SW480 (cell line): ENCODE measurements around the gene CSNK1A1L.

Experiments used
- DNase-seq: peaks from one replicate; pipeline ENCODE4 v3.0.0-alpha.2; 2016; ENCODE audit warnings: low spot score

CSNK1A1L gene

DNA sequence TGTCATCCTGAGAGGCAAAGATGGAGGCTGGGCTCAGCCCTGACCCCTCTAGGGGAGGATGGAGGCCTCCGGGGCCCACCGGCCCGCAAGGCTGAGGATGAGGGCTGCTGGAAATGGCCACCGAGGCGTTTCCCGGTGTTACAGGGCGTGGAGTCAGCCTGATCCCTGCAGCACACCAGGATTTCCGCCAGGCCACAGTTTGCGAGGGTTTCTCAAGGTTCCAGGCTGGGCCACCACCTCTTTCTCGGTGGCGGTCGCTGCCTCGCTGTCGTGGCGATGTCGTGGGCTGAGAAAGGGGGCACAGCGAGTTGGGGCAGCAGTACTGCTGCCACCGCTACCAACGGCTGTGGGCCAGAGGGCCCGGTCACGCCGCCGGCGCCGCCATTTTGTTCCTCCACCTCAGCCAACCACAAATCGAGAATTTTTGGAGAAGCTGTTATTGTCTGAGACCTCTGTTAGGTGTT lies at the start of gene CSNK1A1L:
TSS of gene CSNK1A1L (minus strand) at position 414 of the 464 bp plus-strand sequence. CDS start at position 6, 408 bp downstream.
- DNase-seq, result no peak

DNA sequence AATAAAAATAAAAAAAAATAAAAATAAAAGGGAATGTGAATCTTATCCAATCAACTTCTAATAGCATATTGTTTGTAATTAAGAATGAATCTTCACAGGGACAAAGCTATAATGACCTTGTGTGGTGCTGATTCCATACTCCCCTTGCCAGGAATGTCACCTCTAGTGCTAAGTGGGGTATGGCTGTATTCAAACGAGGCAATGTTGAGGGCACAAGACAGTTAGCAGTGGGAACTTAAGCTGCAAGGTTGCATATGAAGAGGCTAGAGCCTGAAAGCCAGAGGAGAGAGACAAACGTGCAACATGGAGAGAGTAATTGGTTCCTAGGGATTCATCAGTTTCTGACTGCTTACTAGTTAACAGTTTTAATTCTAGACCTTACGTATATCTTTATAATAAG lies 43.9 kb upstream of the CSNK1A1L start:
- no peak for DNase-seq

DNA sequence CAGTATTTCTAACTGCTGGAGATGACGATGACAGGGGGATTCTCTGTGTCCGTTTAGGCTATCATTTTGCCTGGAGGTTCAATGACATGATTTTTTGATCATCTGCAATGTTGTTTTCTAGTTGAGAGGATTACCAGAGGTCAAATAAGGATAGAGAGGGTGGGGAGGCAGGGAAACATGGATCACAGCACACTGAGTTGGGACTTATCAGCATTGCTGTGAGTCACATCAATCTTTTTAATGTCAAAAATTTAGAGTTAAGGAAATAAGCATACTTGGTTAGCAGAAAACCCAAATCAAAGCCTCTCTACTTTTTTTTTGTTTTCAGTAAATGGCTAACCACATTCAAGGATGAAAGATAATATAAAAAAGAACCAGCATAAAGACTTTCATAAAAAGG lies 43.0 kb upstream of the CSNK1A1L start:
- no peak for DNase-seq

DNA sequence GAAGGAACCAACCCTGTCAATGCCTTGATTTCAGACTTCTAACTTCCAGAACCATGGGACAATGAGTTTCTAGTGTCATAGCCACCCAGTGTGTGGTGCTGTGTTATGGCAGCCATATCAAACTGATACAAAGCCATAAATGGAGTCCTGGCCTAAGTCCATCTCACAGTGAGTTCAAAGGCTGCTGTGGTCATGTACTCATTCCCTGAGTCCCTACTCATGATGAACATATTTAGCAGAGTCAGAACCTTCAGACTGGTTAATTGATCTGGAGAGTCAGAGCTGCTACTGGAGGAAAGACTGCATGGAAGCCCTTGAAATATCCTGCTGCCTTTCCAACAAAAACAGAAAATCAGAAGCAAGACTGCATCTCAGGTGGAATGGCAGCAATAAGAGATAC lies 39.2 kb upstream of the CSNK1A1L start:
- no peak for DNase-seq

DNA sequence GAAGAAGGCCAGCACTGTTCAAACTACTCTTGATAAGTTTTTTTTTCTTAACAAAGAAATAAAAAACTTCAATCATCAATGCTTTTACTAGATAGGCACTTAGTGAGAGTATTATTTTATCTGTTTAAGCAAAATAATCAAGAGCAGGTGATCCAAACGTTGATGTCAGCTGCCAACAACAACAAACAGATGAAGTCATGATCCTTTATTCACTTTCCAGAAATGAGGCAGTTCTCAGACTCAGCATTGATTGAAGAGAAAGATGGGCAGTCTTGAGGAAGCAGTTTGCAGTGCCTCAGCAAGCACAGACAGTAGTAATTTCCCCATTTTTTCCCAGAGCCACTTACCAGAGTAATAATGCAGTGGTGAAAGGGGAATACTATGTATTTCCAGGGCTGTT lies 38.4 kb upstream of the CSNK1A1L start:
- no peak for DNase-seq

DNA sequence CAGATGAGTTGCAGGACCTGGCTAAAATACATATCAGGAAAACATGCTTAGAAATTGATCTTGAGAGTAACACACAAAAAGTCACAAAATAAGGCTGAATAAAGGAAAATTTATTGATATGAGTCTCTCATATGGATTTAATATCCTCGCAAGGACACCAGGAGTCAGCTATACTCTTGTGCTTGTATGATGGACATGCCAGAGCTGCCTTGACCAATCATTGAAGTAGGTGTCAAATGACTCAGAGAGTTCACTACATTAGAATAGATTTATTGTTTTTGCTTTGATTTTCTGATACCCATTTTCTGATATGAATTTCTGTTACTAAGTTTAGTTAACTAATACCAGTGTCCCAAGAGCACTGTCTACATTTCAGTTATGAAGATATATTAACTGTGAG lies 37.4 kb upstream of the CSNK1A1L start:
- no peak for DNase-seq

DNA sequence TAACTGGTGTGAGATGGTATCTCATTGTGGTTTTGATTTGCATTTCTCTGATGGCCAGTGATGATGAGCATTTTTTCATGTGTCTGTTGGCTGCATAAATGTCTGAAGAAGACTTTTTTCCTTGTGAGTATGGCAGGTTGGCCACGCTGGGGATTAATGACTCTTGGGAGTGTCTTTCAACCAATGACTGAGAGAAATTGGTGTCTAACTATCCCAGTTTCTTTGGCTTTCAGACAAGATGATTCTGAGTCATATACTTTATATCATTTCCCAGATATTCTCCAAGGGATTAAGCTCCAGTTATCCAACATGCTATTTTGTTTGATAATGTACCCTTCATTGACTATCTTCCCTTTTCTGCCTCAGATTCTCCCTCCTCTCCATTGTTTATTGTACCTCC lies 35.5 kb upstream of the CSNK1A1L start:
- no peak for DNase-seq

DNA sequence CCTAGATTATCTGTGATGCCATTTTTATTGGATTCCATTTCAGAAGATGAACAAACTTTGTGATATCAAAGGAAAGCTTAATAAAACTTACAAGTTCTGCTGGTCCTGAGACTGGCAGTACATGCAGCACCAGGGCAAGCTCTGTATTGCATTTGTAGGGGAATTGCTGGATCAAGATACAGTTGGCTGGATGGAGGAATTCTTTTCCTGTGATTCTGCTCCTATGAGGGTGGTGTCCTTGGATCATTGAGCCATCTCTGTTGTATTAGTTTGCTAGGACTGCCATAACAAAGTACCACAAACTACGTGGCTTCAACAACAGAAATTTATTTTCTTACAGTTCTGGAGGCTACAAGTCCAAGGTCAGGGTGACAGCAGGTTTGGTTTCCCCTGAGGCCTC lies 33.9 kb upstream of the CSNK1A1L start:
- DNase-seq, result no peak

DNA sequence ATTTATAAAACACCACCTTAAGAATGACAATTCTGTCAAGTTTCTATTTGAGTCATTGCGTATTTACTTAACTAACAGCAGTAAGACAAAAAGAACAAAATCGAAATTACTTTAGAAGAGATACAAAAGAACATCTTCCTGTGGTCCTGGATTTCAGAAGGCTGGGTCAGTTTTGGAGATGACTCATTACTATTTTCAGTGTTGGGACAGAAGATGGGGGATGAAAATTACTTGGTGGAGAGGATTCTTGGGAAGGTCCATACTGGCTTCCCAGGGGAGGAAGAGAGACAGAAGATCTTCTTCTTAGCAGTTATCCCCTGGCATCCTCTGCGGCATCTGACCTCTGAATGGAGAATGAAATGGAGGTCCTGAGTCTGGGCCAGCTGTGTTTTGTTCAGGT lies 33.5 kb upstream of the CSNK1A1L start:
- DNase-seq, result no peak

DNA sequence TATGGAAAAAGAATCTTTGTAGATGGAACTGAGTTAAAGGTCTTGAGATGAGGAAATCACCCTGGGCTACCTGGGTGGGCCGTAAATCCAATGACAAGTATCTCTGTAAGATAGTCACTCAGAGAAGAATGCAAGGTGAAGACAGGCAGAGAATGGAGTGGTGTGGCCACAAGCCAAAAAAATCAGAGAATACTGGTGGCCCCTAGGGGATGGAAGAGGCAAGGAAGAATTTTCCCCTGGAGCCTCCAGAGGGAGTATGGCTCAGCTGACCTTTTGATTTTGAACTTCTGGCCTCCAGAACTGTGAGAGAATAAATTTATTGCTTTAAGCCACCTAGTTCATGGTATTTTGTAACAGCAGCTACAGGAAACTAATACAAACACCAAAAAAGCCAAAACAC lies 32.7 kb upstream of the CSNK1A1L start:
- DNase-seq, result no peak

DNA sequence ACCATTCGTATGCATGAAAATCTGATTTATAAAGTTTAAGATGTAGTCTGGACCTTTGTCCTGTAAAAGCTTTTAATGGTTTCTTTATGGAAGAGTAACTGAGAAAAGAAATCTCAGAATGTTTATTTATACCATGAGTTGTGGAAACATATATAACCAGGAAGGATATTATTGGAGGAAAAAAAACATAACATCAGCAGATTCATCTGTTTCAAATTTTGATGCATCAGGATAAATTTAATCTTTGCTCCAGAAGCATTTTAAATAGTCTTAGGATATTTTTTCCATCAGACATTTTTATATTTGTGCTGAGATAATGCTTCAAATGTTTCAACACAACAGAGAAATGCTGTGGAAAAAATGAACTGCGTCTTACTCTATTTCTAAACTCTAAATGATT lies 31.2 kb upstream of the CSNK1A1L start:
- DNase-seq, result no peak

DNA sequence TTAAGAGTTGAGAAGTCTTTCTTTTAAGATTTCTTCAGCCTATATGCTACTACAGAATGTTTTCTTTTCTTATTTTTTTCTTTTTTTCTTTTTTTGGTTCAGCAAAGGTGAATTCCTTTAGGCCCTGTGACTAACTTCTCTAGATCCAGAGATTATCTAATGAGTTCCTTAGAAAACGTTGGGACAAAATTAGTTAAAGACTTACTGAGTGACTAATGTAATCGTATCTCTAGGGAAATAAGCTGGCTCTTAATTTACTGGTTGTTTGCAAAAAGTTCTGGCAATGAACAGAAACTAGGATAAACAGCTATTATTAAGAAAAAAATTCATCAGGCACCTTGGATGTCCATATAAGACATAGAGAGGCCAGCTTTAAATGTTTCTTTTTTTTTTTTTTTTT lies 30.7 kb upstream of the CSNK1A1L start:
- DNase-seq, result no peak

DNA sequence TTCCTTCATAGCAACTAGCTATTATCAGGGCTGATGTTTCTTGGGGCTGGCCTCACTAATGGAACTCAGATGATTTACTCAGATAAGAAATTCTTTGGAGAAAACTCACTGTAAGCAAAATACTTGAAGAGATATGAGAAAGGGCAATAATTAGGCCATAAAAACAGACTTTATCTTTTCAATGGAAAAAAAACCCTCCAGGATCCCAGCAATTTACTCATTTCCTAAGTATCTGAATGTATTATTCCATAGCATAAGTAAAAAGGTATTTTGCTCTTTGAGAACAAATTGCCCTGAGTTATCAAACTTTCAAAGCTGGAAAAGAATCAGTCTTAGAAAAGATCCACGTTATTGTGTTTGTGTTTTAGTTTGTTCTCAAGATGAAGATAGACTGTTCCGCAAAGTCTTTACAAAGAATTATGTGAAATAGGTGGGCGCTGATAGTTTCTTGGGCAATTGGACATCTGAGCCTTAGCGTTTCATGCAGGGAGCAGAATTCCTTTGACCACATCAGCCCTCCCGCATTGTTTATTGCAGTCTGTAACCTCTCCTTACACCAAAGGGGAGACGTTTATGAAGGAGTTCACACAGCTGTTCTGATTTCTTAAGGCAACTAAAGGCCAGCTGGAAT lies 29.1 kb upstream of the CSNK1A1L start:
- DNase-seq, result no peak

DNA sequence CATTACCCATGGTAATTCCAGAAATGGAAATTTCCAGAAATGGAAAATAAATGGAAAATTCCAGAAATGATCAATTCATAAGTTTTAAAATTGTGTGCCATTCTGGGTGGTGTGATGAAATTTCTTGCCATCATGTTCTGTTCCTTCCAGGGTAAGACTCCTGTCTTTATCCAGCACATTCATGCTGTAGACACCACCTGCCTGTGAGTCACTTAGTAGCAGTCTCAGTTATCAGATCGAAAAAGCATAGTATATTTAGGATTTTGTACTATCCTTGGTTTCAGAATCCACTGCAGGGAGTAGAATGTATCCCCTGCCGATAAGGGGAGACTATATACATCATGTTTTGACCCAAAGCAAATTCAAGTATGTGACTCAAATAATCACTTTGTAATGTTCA lies 26.7 kb upstream of the CSNK1A1L start:
- no peak for DNase-seq

DNA sequence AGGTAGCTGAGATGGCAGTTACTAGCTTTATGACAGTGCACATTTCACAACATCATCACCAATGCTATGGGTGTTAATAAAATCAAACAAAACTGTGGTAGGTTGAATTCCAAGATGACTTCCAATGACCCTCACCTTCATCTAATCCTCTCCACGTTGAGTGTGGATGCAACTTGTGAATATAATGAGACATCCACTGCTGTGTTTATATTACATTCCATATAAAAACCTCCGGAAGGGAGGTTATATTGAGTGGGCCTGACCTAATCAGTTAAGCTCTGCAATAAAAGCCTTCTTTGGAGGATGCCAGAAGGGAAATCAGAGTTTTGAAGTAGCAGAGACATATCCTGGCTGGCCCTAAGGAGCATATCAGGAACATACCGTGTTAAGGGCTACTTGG lies 25.6 kb upstream of the CSNK1A1L start:
- DNase-seq, result no peak

DNA sequence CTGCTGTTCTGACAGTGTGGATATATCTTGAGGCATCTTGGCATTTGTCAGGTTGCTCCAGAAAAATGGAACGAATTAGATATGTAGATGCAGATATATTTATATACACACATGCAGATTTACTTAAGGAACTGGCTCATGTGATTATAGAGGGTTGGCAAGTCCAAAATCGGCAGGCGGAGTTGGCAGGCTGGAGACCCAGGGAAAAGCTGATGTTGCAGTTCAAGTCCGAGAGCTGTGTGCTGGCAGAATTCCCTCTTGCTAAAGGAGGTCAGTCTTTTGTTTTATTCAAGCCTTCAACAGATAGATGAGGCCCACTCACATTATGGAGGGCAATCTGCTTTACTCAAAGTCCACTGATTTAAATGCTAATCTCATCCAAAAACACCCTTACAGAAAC lies 24.4 kb upstream of the CSNK1A1L start:
- no peak for DNase-seq

DNA sequence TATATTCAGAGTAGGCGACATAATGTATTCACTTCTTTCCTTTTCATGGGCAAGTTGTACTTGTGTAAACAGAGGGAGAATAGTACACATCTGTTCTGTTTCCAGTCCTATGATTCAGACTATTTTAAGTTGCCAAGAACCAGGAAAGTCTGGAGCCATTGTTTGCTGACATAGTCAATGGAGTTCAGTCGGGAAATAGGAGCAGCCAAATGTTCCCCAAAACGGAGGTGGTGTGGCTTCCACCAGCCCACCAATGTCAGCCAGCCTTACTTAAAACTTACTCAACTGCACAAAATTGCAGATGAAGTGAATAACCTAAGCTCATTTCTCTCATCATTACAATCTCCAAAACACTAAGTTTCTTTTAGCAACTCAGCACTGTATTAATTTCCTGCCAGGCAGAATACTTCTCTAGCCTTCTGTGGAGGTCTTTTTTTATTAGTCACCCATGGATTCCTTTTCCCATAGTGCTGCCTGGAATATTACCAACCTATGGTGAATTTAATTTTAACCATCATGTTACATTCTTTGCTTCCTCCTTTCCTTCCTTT lies 22.3 kb upstream of the CSNK1A1L start:
- no peak for DNase-seq

DNA sequence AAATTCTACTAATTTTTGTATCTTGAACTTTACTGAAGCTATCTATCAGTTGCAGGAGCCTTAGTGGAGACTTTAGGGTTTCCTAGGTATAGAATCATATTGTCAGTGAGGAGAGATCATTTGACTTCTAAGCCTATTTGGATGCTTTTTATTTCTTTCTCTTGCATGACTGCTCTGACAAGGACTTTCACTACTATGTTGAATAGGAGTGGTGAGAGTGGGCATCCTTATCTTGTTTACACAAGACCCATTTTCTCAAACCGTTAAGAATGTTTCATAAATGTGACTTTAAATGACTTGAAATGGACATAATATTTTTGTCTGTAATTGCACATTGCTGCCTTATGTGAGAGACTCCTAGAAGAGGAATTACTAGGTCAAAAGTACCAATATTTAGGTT lies 17.9 kb upstream of the CSNK1A1L start:
- no peak for DNase-seq

DNA sequence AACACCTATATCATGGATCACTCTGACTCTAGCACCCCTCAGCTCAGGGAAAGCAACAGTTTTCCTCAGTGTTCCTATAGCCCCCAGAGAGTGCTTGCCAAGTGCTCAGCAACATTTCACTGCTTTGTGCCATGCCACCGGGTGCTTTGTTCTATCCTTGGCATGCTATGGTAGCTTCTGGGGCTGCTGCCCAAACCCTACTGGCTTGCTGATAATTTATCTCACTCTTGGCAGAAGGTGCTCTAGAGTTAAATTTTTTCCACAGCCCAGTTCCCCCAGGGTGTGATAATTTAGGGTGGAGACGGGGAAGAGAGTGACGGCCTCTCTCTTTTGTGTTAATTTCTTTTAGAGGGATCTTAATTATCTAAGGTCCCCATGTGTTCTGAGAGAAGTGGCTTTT lies 12.6 kb upstream of the CSNK1A1L start:
- no peak for DNase-seq

DNA sequence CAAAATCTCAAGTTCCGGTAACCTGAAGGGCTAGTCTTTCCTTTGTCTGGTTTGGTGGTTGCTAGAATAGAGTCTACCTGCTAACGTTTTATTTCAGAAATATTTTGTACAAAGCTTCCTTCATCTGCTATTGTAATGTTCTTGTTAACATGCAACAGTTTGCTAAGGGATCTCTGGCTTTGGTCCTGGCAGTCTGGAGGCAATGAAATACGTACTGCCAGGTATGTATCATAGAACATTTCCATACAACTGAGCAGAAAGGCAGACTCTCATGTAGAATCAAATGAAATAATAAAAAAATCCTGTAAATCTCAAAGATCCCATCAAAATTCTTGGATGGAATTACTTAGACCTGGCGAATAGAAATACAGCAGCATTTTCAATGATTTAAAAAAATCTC lies 8.8 kb upstream of the CSNK1A1L start:
- DNase-seq, result no peak

DNA sequence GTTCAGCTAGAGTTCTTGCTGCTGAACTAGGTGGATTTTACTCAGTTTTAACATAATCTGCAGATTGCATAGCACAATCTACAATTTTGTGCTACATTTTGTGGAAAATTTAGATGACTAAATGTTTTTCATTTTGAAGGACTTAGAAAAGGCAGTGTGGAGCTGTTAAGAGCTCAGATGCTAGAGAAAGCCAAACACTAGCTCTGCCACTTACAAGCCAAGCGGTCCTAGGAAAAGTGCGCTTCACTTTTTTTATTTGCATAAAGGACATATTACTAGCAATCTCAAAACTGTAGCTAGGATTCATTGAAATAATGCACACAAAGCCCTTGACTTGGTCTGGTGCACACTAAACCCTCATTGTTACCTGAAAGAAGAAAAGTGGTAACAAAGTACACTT lies 8.1 kb upstream of the CSNK1A1L start:
- DNase-seq, result no peak

DNA sequence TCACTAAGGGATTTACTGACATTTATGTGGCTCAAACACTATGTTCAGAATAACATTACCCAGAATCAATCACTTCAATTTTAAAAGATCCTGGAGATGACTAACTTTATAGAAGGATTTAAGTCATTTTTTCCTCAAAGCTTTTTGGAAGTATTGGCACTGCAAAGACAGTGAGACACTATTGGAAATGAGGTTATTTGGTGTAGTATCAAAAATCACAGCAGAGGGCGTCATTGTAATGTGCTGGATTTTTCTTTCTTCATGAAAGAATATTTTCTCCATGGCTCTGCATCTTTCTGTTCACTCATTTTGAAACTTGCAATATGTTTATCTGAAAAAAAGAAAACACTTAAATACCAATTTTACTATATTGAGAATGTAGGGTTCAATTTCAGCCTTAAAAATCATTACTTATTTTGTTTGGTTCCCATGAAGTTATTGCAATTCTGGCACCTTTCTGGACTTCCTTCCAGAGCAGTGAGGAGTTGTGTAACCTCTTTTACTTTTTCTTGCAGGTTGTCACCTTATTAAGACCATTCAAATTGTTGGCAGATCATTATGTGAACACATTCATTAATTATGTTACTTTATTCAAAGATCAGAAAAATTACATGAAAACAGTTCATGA lies 3.7 kb upstream of the CSNK1A1L start:
- peak; percentile 26 for DNase-seq

DNA sequence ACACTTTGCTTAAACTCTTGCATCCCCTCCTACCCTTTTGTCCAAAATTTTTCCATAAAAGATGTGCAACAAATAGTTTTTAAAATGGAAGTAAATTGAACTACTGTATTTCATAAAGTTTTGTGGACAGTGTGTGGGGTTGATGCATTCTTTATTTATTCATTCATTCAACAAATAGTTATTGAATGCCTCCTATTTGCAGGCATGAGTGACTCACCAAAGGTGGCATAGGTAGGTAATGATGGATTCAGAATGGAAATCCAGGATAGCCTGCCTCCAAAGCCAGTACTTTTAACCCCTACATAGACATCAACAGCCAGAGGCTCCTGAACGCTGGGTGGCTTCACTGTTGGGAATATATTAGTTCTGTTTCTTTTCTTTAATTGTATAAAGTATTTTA lies 2.4 kb upstream of the CSNK1A1L start:
- no peak for DNase-seq

DNA sequence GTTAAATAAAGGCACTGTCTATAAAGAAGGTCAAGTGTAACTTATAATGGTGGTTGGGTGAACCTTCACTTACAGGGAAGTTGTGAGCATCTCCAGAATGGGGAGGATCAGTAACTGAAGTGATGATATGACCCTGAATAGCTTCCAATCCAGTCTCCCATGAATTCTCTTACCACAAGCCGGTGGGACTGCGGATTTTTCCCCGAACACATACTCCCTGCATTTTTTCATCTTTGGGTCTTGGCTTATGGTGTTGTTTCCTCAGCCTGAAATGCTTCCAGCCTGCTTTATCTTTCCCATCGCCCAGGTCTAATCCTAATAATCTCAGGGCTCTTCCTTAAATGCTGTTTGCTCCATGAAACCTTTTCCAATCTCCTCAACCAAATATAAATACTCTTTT lies 2.0 kb upstream of the CSNK1A1L start:
- DNase-seq, result no peak
